H1 (cell line): ENCODE measurements around the gene FGF3. TPM values are rescaled to one million over a fixed set of nuclear protein-coding genes. Genes with fewer than 3 reads are reported as not detected.

Experiments used
- CHD7 ChIP-seq: fragments of 300-600 bp; sonication (generic); IDR thresholded peaks from 2 replicates; pipeline ENCODE4 v1.7.1; 2012; ENCODE audit warnings: low read length, moderate library complexity, mild to moderate bottlenecking, inconsistent platforms; ENCODE audit not compliant: insufficient replicate concordance
- CTCF ChIP-seq, 3 experiments: IDR thresholded peaks; 1 replicate in 2 of 3; 2 replicates in 1 of 3; pipeline versions ENCODE4 v1.5.1 to v1.6.1; 2011; ENCODE audit warnings: low read length in 3 of 3, mild to moderate bottlenecking in 3 of 3, inconsistent platforms in 2 of 3, low read depth in 1 of 3, moderate library complexity in 1 of 3; ENCODE audit not compliant: insufficient read depth in 1 of 3; ENCODE audit errors: control extremely low read depth in 1 of 3
- GABPA ChIP-seq: IDR thresholded peaks from 2 replicates; pipeline ENCODE4 v1.6.1; 2011; ENCODE audit warnings: mild to moderate bottlenecking, low read length, moderate library complexity, borderline replicate concordance; ENCODE audit not compliant: insufficient read depth
- HDAC2 ChIP-seq, 2 experiments: fragments of 300-600 bp in 1 of 2; sonication (generic) in 1 of 2; IDR thresholded peaks; 2 replicates each; pipeline ENCODE4 v1.6.1; 2011 to 2012; ENCODE audit warnings: low read depth in 2 of 2, low read length in 2 of 2, mild to moderate bottlenecking in 2 of 2, moderate library complexity in 2 of 2, borderline replicate concordance in 1 of 2, inconsistent platforms in 1 of 2
- KDM4A ChIP-seq: IDR thresholded peaks from one replicate; pipeline ENCODE4 v1.7.1; 2012; ENCODE audit warnings: low read depth, mild to moderate bottlenecking, moderate library complexity, low read length, inconsistent platforms; ENCODE audit not compliant: severe bottlenecking
- SP1 ChIP-seq: IDR thresholded peaks from 2 replicates; pipeline ENCODE4 v1.6.1; 2011; ENCODE audit warnings: low read depth, low read length
- SP2 ChIP-seq: IDR thresholded peaks from 2 replicates; pipeline ENCODE4 v1.6.1; 2012; ENCODE audit warnings: mild to moderate bottlenecking, low read length, inconsistent platforms
- TCF12 ChIP-seq: IDR thresholded peaks from 2 replicates; pipeline ENCODE4 v1.6.1; 2011; ENCODE audit warnings: low read depth, mild to moderate bottlenecking, low read length
- polyA plus RNA-seq, 7 experiments: library from polyadenylated mRNA; depleted of rRNA in 3 of 7; stranded (reverse) in 5 of 7; unstranded in 2 of 7; fragments of >200 nt in 5 of 7; fragments of 200-250 nt in 2 of 7; gene quantifications; 1 replicate in 5 of 7; 2 replicates in 1 of 7; 4 replicates in 1 of 7; pipeline versions ENCODE4 v1.2.1 to v1.2.3, GENCODE V29; 2011 to 2013; ENCODE audit warnings: missing spikeins in 2 of 7, mixed read lengths in 2 of 7
- total RNA-seq: library from RNA; stranded (reverse); fragmentation: NEBNext Ultra II Directional; extraction: Animal tissue kit (Norgen Biotek cat#: 25700); gene quantifications from 2 replicates; pipeline ENCODE4 v1.2.1, GENCODE V29; 2021

FGF3 gene
- total and polyA plus RNA-seq, 2 of the 8 experiments (the other 6 are each of a cell fraction or from before 2014, with no cell fraction given): not detected

- no peak for TF ChIP-seq CHD7
- no peak for TF ChIP-seq TCF12
- TF ChIP-seq HDAC2 (IDR thresholded peaks at IDR 0.05; ENCODE audit: borderline replicate concordance in 1 of 2, low read depth in 2 of 2, low read length in 2 of 2): no peak
- no peak for TF ChIP-seq GABPA
- TF ChIP-seq SP2: no peak
- no peak for TF ChIP-seq CTCF (IDR thresholded peaks at IDR 0.05; ENCODE audit: control extremely low read depth in 1 of 3, insufficient read depth in 1 of 3, low read depth in 1 of 3, low read length in 3 of 3)
- TF ChIP-seq SP1: no peak
- TF ChIP-seq KDM4A: no peak
These were observed 31.8 kb downstream of the FGF3 start (continued) for GRCh38 chr11:69787457-69787856.
